Suprapubic skin (tissue), 4 donors: Measurements from ENCODE around the gene SPATA9.

ENCODE experiments used
- CTCF ChIP-seq, 2 donors: fragments of 200-600 bp in 1 of 2; fragments of 450-650 bp in 1 of 2; sonication (generic) in 1 of 2; IDR thresholded peaks; one replicate each; pipeline ENCODE4 v1.5.1; 2016 to 2019; ENCODE audit warnings: antibody characterized with exemption in 2 of 2, mild to moderate bottlenecking in 1 of 2, moderate library complexity in 1 of 2
- EP300 ChIP-seq: sonication (generic); formaldehyde crosslinking; IDR thresholded peaks from one replicate; pipeline ENCODE4 v1.6.1; 2017; ENCODE audit warnings: antibody characterized with exemption
- POLR2A ChIP-seq, 2 donors: fragments of 450-650 bp; IDR thresholded peaks; one replicate each; pipeline ENCODE4 v1.6.1; 2017; ENCODE audit warnings: antibody characterized with exemption in 2 of 2, mild to moderate bottlenecking in 2 of 2, moderate library complexity in 2 of 2
- POLR2AphosphoS5 ChIP-seq, 3 donors: sonication (generic); formaldehyde crosslinking; IDR thresholded peaks; one replicate each; pipeline ENCODE4 v1.6.1; 2017; ENCODE audit warnings: antibody characterized with exemption in 3 of 3

- no peak for TF ChIP-seq CTCF (IDR thresholded peaks at IDR 0.05)
- no peak for TF ChIP-seq POLR2AphosphoS5 (IDR thresholded peaks at IDR 0.05)
- no peak for TF ChIP-seq POLR2A (IDR thresholded peaks at IDR 0.05)
- no peak for TF ChIP-seq EP300
Measured at GRCh38 chr5:95662946-95663345, 19.8 kb downstream of the SPATA9 start.
